Esophagus muscularis mucosa (tissue), 3 donors: ENCODE measurements around the gene PLPP2.

Experiments
- EP300 ChIP-seq: sonication (generic); formaldehyde crosslinking; IDR thresholded peaks from one replicate; pipeline ENCODE4 v1.6.1; 2017; ENCODE audit warnings: antibody characterized with exemption
- TF ChIP-seq, protein P1 (sequence below), 3 experiments: fragments of 200-600 bp in 2 of 3; fragments of 450-650 bp in 1 of 3; sonication (generic) in 2 of 3; IDR thresholded peaks; one replicate each; pipeline ENCODE4 v1.5.1; 2017 to 2019; ENCODE audit warnings: antibody characterized with exemption in 3 of 3, mild to moderate bottlenecking in 2 of 3, moderate library complexity in 1 of 3

DNA sequence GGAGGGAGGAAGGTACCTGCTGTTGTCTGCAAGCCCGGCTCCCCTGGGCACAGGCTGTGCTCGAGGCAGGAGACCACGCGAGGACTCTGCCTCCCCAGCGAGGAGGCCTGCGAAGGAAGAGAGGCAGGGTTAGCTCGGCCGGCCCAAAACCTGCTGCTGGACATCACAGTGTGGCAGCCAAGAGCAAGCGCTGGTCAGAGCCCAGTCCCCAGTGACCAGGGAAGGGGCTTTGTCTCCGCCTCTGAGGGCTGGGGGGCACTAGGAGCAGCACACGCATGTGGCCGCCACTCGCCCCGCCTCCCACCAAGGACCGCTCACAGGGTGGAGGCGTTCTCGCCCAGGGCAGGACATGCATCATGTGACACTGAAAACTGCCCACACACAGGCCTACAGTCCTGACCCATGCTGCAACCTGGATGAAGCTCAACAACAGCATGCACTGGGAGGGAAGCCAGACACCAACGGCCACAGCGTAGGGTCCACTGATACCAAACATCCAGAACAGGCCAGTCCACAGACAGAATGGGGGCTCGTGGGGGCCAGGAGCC lies 44.9 kb upstream of the PLPP2 start:
- TF ChIP-seq, protein P1, sequence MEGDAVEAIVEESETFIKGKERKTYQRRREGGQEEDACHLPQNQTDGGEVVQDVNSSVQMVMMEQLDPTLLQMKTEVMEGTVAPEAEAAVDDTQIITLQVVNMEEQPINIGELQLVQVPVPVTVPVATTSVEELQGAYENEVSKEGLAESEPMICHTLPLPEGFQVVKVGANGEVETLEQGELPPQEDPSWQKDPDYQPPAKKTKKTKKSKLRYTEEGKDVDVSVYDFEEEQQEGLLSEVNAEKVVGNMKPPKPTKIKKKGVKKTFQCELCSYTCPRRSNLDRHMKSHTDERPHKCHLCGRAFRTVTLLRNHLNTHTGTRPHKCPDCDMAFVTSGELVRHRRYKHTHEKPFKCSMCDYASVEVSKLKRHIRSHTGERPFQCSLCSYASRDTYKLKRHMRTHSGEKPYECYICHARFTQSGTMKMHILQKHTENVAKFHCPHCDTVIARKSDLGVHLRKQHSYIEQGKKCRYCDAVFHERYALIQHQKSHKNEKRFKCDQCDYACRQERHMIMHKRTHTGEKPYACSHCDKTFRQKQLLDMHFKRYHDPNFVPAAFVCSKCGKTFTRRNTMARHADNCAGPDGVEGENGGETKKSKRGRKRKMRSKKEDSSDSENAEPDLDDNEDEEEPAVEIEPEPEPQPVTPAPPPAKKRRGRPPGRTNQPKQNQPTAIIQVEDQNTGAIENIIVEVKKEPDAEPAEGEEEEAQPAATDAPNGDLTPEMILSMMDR (IDR thresholded peaks at IDR 0.05): no peak
- no peak for TF ChIP-seq EP300
